ENCODE measurements around the gene ASB7.

- TF ChIP-seq, protein P1, sequence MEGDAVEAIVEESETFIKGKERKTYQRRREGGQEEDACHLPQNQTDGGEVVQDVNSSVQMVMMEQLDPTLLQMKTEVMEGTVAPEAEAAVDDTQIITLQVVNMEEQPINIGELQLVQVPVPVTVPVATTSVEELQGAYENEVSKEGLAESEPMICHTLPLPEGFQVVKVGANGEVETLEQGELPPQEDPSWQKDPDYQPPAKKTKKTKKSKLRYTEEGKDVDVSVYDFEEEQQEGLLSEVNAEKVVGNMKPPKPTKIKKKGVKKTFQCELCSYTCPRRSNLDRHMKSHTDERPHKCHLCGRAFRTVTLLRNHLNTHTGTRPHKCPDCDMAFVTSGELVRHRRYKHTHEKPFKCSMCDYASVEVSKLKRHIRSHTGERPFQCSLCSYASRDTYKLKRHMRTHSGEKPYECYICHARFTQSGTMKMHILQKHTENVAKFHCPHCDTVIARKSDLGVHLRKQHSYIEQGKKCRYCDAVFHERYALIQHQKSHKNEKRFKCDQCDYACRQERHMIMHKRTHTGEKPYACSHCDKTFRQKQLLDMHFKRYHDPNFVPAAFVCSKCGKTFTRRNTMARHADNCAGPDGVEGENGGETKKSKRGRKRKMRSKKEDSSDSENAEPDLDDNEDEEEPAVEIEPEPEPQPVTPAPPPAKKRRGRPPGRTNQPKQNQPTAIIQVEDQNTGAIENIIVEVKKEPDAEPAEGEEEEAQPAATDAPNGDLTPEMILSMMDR (conservative IDR thresholded peaks at IDR 0.05; ENCODE audit: low read depth, low read length): no peak
- TF ChIP-seq EZH2 (IDR thresholded peaks at IDR 0.05; ENCODE audit: borderline replicate concordance, low read depth, low read length, poor library complexity, severe bottlenecking): no peak
Measured at GRCh38 chr15:100667405-100668347, 65.3 kb downstream of the ASB7 start.

Measured in A673 (cell line).